GM19193 (cell line): ENCODE data around the gene MSRB2.

ENCODE experiments used
- POLR2A ChIP-seq: IDR thresholded peaks from 4 replicates; pipeline ENCODE4 v1.6.1; 2011; ENCODE audit not compliant: insufficient read depth, insufficient read length; ENCODE audit errors: extremely low read depth

The MSRB2 gene

DNA sequence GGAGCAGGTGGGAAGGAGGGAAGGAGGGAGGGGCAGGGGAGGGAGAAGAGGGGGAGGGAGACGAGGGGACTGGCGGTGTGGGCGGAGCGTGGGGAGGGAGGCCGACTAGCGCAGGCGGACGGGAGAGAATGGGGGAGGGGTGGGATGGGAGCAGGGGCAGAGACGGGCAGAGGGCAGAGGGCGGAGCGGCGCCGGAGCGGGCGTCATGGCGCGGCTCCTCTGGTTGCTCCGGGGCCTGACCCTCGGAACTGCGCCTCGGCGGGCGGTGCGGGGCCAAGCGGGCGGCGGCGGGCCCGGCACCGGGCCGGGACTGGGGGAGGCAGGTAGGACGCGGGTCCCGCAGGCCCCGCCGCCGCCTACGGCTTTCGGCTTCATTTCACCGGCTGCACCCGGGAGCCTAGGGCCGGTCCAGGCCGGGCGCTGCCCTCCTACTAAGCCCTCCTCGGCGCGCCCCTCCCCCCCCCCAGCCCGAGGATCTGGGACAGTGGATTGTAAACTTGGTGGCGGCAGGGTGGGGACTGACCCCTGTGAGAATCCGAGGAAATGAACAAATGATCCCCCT lies at the start of gene MSRB2:
Gene MSRB2 (plus strand): TSS at position 176 of the 562 bp plus-strand sequence. CDS start 30 bp downstream, at position 206.
- TF ChIP-seq POLR2A = peak; percentile 77

DNA sequence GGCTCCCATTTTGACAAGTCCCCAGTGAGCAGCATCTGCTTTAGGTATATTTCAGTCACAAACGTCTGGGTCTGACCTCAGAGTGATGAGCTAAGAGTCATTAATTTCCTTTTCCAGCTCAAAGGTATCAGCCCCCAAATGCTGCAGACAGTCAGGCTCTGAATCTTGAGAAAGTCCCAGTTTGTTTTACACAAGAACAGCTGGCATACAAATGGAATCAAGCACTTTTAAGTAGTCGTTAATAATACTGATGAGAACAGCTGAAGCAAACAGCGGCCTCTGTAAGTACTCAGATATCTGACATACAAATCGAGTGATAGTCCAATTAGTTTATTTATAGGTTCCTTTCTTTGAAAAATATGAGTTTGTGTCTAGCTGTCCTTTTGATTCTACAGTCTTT lies 49.4 kb upstream of the MSRB2 start:
- TF ChIP-seq POLR2A = no peak

DNA sequence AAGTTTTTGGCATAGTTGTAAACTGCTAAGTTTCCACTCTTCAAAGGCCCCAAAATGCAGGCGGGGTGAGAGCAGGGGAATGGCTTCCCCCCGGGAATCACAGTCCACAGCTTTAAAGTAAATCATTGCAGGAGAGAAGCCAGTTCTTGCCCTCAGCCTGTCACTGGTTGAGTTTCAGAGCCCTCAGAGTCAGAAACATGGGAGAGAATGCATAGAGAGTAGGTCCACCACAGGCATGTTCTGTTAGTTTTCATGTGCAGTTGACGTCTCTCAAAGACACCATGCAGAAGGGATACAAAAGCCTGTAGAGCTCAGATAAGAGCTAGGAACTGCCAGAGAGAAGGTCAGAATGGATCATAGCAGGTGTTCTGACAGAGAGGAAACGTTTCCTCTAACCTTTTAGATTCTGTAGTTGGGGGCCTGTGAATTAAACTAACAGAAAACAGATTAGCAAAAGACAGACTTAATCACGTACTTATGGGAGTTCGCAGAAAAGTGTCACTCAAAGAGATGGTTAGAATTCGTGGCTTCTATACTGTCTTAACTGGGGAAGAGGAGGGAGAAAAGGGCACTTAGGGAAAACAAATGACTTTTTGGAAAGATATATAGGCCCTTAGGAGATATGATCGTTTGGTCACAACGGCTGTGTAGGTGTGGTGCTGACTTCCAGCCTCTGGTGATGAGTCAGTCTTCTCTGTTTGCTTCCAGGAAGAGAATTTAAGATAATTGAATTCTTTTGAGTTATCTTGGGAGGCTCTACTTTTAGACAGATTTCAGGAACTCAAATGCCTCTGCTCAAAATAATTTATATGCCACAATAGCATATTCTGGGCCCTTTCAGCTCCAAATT lies 48.0 kb upstream of the MSRB2 start:
- no peak for TF ChIP-seq POLR2A

DNA sequence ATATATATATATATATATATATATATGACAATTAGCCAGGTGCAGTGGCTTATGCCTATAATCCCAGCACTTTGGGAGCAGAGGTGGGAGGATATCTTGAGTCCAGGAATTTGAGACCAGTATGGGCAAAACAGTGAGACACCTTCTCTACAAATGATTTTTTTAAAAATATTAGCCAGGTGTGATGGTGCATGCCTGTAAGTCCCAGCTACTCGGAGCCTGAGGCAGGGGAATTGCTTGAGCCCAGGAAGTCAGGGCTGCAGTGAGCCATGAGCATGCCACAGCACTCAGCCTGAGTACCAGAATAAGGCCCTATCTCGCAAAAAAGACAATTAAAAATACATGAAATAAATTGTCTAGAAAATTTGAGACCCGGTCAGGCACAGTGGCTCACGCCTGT lies 47.2 kb upstream of the MSRB2 start:
- TF ChIP-seq POLR2A = no peak

DNA sequence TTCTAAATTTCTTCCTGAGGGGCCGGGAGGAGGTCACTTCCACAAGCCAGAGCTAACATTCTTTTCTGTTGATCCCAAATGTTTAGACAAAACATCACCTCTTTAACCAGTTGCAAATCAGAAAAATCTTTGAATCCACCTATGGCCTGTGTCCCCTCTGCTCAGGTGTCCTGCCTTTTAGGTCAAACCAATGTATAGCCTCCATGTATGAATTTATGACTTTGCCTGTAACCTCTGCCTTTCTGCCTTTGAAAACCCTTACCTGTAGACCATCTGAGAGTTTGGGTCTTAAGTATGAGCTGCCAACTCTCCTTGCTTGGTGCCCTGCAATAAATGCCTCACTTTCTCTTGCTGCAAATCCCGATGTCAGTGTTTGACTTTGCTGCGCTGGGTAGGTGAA lies 44.1 kb upstream of the MSRB2 start:
- TF ChIP-seq POLR2A = no peak

DNA sequence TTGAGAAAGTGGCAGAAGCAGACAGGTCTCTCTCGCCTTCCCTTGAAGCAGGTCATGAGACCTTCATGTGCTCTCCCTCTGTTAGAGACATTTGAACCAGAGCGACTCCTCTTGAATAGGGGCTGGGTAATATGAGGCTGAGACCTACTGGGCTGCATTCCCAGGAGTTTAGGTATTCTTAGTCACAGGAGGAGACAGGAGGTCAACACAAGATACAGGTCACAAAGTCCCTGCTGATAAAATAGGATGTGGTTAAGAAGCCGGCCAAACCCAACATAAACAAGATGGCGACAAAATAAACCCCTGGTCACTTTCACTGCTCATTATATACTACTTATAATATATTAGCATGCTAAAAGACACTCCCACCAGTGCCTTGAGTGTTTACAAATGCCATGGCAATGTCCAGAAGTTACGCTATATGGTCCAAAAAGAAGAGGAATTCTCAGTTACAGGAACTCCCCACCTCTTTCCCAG lies 43.5 kb upstream of the MSRB2 start:
- TF ChIP-seq POLR2A = no peak

DNA sequence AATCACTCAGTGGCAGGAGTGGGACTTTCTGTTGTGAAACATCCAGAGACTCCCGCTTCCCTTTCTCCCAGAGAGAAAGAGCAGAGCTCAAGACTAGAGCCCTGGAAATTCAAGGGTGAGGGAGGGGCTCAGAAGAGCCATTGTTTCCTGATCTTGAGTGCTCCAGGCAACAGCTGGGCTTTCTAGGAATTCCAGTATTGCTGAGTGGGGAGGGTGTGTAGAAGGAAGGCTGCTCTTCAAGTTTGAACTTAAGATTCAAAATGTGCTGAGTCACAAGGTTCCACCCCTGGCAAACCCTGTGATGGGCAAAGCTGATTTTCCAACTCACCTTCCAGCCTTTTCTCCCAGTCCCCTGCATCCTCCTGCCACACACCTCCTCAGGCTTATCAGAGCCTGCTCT lies 42.3 kb upstream of the MSRB2 start:
- no peak for TF ChIP-seq POLR2A

DNA sequence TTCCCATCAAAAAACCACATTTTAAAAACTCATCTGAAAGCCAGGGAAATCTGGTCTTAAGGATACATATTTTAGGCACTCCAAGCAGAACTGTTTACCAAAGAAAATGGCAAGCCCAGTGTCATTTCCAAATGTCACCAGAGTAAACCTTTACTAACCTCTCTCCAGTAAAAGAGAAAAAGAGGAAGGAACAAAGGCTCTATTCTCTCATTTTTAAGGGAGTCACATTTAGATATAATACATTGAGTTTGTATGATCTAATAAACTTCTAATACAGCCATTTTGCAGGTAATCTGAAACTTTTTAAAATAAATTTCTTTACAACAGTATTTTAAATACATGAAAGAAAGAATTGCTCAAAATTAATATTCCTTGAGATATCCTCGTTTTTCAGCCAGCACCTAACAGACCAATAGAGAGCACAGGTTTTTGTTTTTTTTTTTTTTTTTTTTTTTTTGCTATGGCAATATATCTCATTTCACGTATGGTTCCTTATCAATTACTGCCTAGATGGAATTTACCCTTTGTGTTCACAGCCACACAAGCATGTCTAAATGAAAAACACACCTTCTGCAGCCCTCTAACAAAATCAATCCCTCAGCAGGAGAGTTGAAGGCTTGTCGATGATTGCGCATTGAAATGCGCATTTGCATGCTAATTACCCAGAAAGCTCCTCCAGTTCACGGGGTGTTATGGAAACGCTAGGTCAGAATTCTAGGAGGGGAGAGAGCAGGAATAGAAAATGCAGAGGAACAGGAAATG lies 39.8 kb upstream of the MSRB2 start:
- TF ChIP-seq POLR2A = no peak

DNA sequence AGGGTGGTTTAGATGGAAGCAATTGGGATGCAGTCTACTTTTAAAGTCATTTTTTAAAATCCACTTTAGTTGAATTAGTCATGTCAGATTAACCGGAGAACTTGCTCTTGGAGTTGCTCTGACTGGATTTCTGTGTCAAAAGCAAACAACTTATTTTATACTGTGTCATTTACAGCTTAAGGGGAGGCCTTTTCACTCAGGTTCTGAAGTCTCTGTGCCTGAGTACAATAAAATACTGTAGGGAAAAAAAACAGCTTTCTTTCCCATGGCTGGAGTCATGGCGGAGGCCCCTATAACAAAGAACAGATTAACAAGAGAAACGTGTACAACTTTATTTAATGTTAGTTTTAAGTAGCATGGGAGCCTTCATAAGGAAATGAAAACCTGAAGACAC lies 39.2 kb upstream of the MSRB2 start:
- no peak for TF ChIP-seq POLR2A

DNA sequence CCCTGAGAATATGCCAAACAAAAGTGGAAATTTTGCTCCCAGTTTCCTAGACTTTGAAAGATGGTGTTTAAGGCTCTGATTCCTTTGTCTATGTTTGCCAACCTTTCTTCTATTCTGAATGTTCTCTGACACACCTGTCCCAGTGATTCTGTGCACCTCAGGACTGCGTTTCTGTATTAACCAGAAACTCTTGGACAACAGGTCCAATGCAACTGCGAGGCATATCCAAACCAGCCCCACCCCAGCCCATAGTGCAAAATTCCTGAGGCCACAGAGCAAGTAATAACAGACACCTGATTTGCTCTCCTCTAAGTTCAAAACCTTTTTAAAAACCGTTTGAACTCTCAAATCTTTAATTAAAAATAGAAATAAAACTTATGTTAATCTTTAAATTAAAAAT lies 37.0 kb upstream of the MSRB2 start:
- no peak for TF ChIP-seq POLR2A

DNA sequence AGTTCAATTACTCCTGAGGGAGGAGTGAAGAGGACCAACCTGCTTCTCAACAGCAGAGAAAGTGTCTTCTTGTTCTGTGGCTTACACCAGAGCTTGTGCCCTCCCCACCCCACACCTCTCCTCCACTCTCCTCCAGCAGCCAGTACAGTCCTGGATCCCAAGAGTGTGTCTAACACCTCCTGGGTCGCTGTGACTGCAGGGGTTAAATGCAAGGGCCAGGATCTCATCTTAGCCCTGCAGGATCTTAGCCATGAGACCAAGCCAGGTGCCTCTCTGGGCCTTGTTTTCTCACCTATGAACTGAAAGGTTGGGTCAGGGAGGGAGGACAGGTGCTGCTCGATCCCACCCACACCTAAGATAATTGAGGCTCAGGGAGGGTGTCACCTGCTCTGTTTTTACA lies 34.5 kb upstream of the MSRB2 start:
- no peak for TF ChIP-seq POLR2A

DNA sequence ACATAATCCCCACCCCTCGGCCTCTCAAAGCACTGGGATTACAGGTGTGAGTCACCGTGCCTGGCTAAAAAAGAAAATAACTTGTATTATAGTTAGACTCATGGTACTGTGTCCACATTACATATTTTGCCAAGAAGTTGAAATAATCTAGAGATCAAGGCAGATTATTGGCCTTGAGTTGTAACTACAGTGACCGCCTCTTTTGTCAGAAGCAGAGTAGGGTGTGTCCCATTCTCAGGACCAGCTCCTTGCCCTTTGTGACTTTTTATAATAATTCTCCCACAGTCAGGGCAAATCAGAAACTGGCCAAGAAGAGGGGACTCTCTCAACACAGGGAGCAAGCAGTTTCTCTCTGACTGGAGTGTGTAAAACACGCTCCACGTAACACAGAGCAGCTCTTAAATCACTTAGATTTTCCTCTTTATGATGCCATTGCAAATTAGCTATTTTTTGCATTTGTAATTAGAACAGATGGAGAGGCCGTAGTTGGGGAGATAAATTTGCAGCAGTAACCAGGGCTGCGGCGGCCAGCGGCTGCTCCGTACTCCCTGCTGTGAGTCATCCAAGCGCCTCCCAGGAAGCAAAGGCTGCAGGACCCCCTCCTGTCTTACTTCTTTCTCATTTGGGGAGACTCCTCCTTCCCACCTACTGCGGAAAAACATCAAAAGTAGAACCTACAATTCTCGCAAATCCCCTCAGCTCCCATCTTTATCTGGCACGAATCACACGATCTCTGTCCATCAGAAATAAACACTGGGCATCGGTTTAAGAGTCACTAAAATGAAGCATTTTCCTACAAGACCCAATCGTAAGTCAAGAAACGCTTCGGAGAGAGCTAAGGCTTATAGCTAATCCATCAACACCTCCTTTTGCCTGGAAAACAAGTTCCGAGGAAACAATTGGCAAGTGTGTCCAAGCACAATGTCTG lies 32.1 kb upstream of the MSRB2 start:
- no peak for TF ChIP-seq POLR2A

DNA sequence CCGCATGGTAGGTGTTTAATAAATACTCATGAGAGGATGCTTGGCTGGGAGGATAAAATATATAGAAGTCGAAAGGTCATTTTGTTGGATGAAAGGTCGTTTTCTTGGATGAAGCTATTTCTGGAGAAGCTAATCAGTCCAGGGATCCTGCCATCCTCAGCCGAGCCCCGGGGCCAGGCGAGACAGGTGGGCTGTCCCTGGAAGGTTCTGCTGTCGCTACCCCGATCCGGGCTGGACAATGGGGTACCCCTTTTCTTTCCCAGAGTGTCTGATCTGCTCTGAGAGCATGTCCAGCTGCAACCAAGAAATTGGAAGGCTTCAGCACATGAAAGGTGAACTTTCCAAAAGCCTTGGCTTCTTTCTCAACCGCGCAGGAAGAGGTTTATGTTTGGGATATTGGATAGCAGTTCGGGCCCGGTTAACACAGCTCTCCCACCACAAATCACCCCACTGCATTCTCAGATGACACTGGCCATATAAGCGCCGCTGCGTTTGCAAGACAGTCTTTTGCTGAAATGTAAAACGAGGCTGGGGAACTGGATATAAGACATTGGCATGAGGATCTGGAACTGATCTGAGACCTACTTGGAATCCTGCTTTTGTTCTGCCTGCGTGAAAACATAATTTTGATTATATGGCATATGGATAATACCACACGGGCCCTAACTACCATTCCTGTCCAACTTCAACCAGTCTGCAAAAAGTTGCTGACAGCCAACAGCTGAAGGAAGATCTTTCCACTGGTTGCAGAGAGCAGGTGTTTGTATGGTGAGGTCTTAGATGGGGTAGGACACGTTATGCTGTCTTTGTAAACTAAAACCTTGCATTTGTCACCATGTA lies 31.2 kb upstream of the MSRB2 start:
- no peak for TF ChIP-seq POLR2A
